ENCODE results near the gene FER. TPM values are rescaled to one million over a fixed set of nuclear protein-coding genes. Genes with fewer than 3 reads are reported as not detected.
A peak's percentile ranks its signal among the peaks of the same experiment; 100 is the strongest.

FER gene
- total and polyA plus RNA-seq, 2 of the 13 experiments (the other 11 are each of a cell fraction or from before 2014, with no cell fraction given), result 7.9 to 29.0 TPM

DNA sequence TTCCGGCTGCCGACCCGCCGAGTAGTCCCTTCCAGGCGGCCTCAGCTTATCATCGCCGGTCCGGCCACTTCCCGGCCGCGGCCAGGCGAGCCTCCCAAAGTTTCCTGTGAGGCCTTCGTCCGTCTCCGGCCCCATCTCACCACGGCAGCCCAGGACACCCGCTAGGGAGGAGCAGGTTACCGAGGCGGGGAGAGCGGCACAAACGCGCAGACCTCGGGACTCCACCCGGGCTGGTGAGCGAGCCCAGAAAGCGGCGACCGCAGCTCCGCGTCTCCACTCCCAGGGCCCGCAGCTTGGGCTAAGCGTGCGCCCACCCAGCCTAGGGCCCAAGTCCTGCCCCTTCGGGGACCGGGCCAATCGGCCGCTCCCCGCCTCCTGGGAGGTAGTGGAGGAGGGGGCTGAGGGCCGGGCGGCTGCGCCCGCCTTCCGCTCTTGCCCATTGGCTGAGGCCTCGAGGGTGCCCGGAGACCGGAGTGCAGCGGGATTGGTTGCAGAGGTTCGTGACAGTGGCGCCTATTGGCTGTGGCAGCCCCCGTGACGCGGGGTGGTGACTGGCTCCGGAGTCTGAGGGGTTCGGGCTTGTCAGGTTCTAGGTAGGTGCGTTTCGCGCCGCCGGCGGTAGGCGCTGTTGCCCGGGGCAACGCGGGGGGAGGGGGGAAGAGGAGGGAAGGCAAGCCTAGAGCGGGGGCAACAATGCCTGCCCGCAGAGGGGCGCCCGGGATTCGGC is 867 bp downstream of the FER start (continued):
- TF ChIP-seq, protein P1, sequence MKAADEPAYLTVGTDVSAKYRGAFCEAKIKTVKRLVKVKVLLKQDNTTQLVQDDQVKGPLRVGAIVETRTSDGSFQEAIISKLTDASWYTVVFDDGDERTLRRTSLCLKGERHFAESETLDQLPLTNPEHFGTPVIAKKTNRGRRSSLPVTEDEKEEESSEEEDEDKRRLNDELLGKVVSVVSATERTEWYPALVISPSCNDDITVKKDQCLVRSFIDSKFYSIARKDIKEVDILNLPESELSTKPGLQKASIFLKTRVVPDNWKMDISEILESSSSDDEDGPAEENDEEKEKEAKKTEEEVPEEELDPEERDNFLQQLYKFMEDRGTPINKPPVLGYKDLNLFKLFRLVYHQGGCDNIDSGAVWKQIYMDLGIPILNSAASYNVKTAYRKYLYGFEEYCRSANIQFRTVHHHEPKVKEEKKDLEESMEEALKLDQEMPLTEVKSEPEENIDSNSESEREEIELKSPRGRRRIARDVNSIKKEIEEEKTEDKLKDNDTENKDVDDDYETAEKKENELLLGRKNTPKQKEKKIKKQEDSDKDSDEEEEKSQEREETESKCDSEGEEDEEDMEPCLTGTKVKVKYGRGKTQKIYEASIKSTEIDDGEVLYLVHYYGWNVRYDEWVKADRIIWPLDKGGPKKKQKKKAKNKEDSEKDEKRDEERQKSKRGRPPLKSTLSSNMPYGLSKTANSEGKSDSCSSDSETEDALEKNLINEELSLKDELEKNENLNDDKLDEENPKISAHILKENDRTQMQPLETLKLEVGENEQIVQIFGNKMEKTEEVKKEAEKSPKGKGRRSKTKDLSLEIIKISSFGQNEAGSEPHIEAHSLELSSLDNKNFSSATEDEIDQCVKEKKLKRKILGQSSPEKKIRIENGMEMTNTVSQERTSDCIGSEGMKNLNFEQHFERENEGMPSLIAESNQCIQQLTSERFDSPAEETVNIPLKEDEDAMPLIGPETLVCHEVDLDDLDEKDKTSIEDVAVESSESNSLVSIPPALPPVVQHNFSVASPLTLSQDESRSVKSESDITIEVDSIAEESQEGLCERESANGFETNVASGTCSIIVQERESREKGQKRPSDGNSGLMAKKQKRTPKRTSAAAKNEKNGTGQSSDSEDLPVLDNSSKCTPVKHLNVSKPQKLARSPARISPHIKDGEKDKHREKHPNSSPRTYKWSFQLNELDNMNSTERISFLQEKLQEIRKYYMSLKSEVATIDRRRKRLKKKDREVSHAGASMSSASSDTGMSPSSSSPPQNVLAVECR (CRISPR knock-in tag; IDR thresholded peaks at IDR 0.05; ENCODE audit: borderline replicate concordance), result peak; percentile 88; the same call in 1 of the 2 replicates
- TF ChIP-seq HDAC2 (CRISPR knock-in tag; IDR thresholded peaks at IDR 0.05) (peak; percentile 63; the same call in 1 of the 2 replicates), NFYC (CRISPR knock-in tag; IDR thresholded peaks at IDR 0.05) (peak; percentile 96), FOXP1 (IDR thresholded peaks at IDR 0.05) (no peak), FOXP1 (CRISPR knock-in tag; IDR thresholded peaks at IDR 0.05) (no peak), ELF3 (CRISPR knock-in tag; IDR thresholded peaks at IDR 0.05) (peak; percentile 18; the same call in 1 of the 2 replicates), ZNF775 (CRISPR knock-in tag; IDR thresholded peaks at IDR 0.05; ENCODE audit: borderline replicate concordance) (no peak), HNRNPH1 (optimal IDR thresholded peaks at IDR 0.05; ENCODE audit: low read depth, low read length) (peak; percentile 64), ZNF556 (CRISPR knock-in tag; IDR thresholded peaks at IDR 0.05; ENCODE audit: borderline replicate concordance) (peak; percentile 65; the same call in 1 of the 2 replicates), RARG (CRISPR knock-in tag; IDR thresholded peaks at IDR 0.05; ENCODE audit: low read depth) (0 out of 2 replicates have a peak, but pooled peaks have one; percentile 88), HIVEP1 (CRISPR knock-in tag; IDR thresholded peaks at IDR 0.05) (peak; percentile 73; the same call in 1 of the 2 replicates), ZNF781 (CRISPR knock-in tag; IDR thresholded peaks at IDR 0.05; ENCODE audit: borderline replicate concordance, not compliant biosample characterization) (peak; percentile 88), ZNF562 (CRISPR knock-in tag; IDR thresholded peaks at IDR 0.05; ENCODE audit: borderline replicate concordance) (no peak), ZNF230 (CRISPR knock-in tag; IDR thresholded peaks at IDR 0.05) (peak; percentile 43; the same call in 1 of the 2 replicates), ZNF224 (CRISPR knock-in tag; IDR thresholded peaks at IDR 0.05) (0 out of 2 replicates have a peak, but pooled peaks have one; percentile 80), JUN (CRISPR knock-in tag; IDR thresholded peaks at IDR 0.05) (no peak), PHF21A (CRISPR knock-in tag; IDR thresholded peaks at IDR 0.05) (peak; percentile 86), TCF12 (IDR thresholded peaks at IDR 0.05) (no peak), TCF12 (CRISPR knock-in tag; IDR thresholded peaks at IDR 0.05) (no peak), GATAD1 (CRISPR knock-in tag; IDR thresholded peaks at IDR 0.05) (peak; percentile 79), PPARG (CRISPR knock-in tag; conservative IDR thresholded peaks at IDR 0.05) (peak; percentile 31; the same call in 1 of the 2 replicates), FOXK1 (CRISPR knock-in tag; IDR thresholded peaks at IDR 0.05; ENCODE audit: borderline replicate concordance, low read depth) (peak; percentile 60; the same call in 1 of the 2 replicates), FOXA3 (CRISPR knock-in tag; IDR thresholded peaks at IDR 0.05) (peak; percentile 28), ZBTB7A (CRISPR knock-in tag; IDR thresholded peaks at IDR 0.05) (no peak)
- TF ChIP-seq, protein P2, sequence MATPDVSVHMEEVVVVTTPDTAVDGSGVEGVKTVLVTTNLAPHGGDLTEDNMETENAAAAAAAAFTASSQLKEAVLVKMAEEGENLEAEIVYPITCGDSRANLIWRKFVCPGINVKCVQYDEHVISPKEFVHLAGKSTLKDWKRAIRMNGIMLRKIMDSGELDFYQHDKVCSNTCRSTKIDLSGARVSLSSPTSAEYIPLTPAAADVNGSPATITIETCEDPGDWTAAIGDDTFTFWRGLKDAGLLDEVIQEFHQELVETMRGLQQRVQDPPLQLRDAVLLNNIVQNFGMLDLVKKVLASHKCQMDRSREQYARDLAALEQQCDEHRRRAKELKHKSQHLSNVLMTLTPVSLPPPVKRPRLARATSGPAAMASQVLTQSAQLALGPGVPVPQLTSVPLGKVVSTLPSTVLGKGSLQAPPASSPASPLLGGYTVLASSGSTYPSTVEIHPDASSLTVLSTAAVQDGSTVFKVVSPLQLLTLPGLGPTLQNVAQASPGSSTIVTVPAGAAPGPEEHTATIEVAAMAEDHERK (CRISPR knock-in tag; IDR thresholded peaks at IDR 0.05; ENCODE audit: low read depth), result 0 out of 2 replicates have a peak, but pooled peaks have one; percentile 34
- TF ChIP-seq, protein P3, sequence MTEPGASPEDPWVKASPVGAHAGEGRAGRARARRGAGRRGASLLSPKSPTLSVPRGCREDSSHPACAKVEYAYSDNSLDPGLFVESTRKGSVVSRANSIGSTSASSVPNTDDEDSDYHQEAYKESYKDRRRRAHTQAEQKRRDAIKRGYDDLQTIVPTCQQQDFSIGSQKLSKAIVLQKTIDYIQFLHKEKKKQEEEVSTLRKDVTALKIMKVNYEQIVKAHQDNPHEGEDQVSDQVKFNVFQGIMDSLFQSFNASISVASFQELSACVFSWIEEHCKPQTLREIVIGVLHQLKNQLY (CRISPR knock-in tag; IDR thresholded peaks at IDR 0.05), result 0 out of 2 replicates have a peak, but pooled peaks have one; percentile 22

Data from HepG2 (cell line).